GM06990 (cell line): ENCODE measurements around the gene RNF214.

Experiments used
- DNase-seq: peaks from one replicate; pipeline ENCODE4 v3.0.0-alpha.2; 2011; ENCODE audit not compliant: insufficient read length; ENCODE audit errors: extremely low read depth
- H3K27me3 ChIP-seq: replicated peaks from 2 replicates; pipeline ENCODE4 v1.6.0; 2011; ENCODE audit warnings: low read length; ENCODE audit not compliant: control insufficient read depth, insufficient read depth
- H3K36me3 ChIP-seq: 2 replicates; pipeline ENCODE4 v1.5.1; 2011; ENCODE audit warnings: low read length; ENCODE audit not compliant: control insufficient read depth, insufficient read depth
- H3K4me3 ChIP-seq: replicated peaks from 2 replicates; pipeline ENCODE4 v1.5.1; 2011; ENCODE audit warnings: low read depth, mild to moderate bottlenecking, control low read depth, low read length
- TF ChIP-seq, protein P1 (sequence below): IDR thresholded peaks from 2 replicates; pipeline ENCODE4 v1.5.1; 2011; ENCODE audit warnings: low read length, control low read depth, mild to moderate bottlenecking, inconsistent platforms; ENCODE audit not compliant: insufficient read depth, poor library complexity, severe bottlenecking

Gene RNF214

DNA sequence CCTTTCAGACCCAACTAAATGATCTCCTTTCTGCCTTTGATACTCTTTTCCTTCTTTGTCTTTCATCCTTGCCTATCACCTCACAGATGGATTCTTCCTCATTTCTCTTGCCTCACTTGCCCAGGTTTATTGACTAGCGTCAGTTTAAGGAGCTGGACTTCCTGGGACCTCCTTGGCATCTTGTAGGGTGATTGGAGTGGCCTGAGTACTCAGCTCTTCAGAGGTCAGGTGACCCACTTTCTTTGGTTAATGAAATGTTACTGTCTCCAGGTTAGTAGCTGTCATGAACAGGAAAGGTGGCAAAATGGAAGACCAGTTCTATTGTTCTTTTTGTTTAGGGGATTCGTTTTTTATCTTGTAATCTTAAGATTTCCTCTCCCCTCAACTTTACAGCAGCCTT lies 54.1 kb downstream of the RNF214 start:
- no peak for DNase-seq
- peaks cover 13% of the 10 kb centered on the region for H3K36me3 ChIP-seq
- H3K4me3 ChIP-seq = no peak overlapping the region
- TF ChIP-seq, protein P1, sequence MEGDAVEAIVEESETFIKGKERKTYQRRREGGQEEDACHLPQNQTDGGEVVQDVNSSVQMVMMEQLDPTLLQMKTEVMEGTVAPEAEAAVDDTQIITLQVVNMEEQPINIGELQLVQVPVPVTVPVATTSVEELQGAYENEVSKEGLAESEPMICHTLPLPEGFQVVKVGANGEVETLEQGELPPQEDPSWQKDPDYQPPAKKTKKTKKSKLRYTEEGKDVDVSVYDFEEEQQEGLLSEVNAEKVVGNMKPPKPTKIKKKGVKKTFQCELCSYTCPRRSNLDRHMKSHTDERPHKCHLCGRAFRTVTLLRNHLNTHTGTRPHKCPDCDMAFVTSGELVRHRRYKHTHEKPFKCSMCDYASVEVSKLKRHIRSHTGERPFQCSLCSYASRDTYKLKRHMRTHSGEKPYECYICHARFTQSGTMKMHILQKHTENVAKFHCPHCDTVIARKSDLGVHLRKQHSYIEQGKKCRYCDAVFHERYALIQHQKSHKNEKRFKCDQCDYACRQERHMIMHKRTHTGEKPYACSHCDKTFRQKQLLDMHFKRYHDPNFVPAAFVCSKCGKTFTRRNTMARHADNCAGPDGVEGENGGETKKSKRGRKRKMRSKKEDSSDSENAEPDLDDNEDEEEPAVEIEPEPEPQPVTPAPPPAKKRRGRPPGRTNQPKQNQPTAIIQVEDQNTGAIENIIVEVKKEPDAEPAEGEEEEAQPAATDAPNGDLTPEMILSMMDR = no peak
- no peaks in the 10 kb centered on the region for H3K27me3 ChIP-seq

DNA sequence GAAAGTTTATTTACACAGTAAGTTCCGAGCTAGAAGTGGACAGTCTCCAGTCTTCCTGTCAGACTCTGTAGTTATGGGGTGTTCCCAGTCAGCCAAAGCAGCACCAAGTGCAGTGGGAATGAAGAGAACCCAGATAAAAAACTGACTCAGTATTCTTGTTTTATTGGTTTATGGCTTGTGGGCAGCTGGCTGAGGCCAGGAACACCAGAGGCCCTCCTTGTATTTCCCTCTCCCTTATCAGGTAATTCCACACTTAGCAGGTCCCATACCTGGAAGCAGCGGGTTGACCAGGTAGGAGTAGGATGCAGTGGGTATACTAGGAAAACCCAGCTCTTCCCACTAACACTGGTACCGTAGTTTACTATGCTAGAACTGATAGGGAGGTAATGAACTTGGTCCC lies 55.2 kb downstream of the RNF214 start:
- Histone ChIP-seq H3K36me3 (peaks cover 10% of the 10 kb centered on the region), H3K27me3 (no peaks in the 10 kb centered on the region), H3K4me3 (no peak overlapping the region)
- TF ChIP-seq, protein P1 = no peak
- DNase-seq = no peak

DNA sequence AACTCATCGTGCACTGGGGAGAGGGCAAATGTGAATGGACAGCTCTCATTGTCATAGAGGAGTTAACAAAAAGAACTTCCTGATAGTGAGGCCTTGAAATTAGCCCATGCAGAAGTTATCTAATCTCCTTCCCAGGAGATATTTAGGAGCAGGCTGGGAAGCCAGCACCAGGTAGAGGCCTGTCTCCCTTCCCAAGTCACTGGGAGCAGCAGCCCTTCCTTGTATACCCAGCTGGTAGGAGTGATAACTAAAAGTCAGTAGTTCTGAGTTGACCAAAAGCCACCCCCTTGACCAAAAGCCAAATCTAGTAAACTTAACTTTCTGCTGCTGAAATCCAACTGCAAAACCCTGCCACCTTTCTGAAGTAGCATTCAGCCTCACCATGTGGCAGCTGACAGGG lies 57.3 kb downstream of the RNF214 start:
- TF ChIP-seq, protein P1 = no peak
- Histone ChIP-seq H3K27me3 (no peaks in the 10 kb centered on the region), H3K36me3 (peaks cover 8% of the 10 kb centered on the region), H3K4me3 (no peak overlapping the region)
- no peak for DNase-seq

DNA sequence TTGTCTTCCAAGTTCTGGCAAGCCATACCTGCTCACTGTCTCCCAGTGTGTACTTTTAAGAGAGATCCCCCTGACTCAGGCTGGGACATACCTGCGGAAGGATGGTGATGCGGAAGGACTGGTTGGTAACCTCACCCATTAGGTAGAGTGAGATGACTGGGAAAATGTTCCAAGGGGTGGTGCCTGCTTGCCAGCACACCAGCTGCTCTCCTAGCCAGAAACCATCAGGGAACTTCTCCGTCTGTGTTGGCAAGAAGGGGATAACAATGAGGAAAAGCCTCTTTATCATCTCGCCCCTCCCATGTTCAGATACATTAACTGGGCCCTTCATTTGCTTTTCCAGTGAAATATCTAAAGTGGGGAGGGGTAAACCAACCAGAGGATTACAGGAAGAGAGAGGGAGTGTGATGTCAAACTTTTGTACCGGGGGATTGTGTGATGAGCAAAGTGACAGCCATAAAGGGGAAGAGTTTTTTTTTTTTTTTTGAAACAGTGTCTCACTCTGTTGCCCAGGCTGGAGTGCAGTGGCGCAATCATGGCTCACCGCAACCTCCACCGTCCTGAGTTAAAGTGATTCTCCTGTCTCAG lies 58.4 kb downstream of the RNF214 start, which contains the start of gene BACE1-AS:
Gene BACE1-AS (plus strand): TSS at position 538 of the 588 bp plus-strand sequence.
- peaks cover 8% of the 10 kb centered on the region for H3K36me3 ChIP-seq
- TF ChIP-seq, protein P1 = no peak
- H3K27me3 ChIP-seq = no peaks in the 10 kb centered on the region
- no peak within 1 kb of the TSS for H3K4me3 ChIP-seq
- DNase-seq = no peak

DNA sequence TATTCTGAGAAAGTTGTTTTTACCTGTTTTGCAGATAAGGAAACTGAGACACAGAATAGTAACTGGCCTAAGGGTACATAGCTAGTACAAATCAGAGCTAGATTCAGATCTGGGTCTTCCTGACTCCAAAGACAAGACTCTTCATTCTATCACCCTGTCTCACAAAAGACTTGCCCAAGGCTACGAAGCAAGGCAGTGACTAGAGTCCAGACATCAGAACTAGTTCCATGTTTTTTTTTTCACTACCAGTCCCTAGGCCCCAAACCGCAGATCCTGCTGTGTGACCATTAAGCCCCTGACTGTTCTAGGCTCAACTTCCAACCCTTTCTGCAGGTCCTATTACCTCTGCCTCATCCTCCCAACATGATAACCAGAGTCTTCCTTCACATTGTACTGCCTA lies 60.1 kb downstream of the RNF214 start:
- TF ChIP-seq, protein P1 = no peak
- no peak for DNase-seq
- Histone ChIP-seq H3K36me3 (peaks cover 7% of the 10 kb centered on the region), H3K4me3 (no peak overlapping the region), H3K27me3 (no peaks in the 10 kb centered on the region)
